HG02588 (cell line): ENCODE measurements around the gene PTPRT.

Source experiments
- ATAC-seq: cut with Tn5 transposase; IDR thresholded peaks from one replicate; pipeline ENCODE4 v1.9.1; 2021; ENCODE audit warnings: mild to moderate bottlenecking, moderate library complexity; ENCODE audit not compliant: unreplicated experiment

The PTPRT gene

GRCh38 chr20:42093542-42094440 is 1095.9 kb downstream of the PTPRT start:
- ATAC-seq: no peak

DNA sequence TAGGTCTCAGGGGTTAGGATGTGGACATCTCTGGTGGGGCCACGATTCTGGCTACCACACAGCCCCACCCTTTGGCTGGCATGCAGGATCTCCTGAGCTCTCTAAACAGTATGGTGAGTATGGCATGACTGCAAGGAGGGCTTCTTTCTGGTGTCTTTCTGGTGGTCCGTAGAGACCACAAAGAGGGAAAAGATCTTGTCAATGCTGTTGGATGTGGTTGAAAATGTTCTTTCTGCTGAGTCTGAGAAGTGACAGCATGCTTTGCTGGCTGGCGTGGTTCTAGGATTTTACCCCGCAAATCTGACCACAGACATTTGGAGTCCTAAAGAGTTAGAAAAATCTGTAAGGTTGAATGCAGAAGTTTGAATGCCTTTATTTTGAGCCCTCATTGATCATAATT is 1096.7 kb downstream of the PTPRT start:
- no peak for ATAC-seq

- ATAC-seq: no peak
Observed at GRCh38 chr20:42085366-42085765, 1104.3 kb downstream of the PTPRT start.

GRCh38 chr20:42083280-42083679 is 1106.4 kb downstream of the PTPRT start:
- ATAC-seq: no peak

- no peak for ATAC-seq
Observed at GRCh38 chr20:42082611-42083010, 1107.1 kb downstream of the PTPRT start.

GRCh38 chr20:42080956-42081355 is 1108.8 kb downstream of the PTPRT start:
- no peak for ATAC-seq

DNA sequence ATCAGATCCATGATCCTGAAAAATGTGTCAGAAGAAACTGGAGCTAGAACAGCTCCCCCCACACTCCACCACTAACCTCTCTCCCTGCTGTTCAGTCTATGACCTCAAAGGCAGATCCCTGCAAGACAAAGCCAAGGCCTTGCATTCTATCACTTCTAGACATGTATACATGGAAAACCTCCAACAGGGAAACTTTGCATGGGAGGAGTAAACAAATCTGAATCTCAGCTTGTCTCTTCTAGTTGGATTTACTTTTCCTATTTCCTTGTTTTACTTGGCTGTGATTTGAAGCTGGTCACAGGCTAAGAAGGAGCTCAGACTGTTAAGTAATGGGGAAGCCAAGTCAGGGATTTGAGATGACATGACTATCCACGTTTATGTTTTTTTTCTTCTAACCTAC is 1114.8 kb downstream of the PTPRT start:
- no peak for ATAC-seq

GRCh38 chr20:42067596-42067995 is 1122.1 kb downstream of the PTPRT start:
- ATAC-seq: no peak

GRCh38 chr20:42067174-42067573 is 1122.5 kb downstream of the PTPRT start:
- no peak for ATAC-seq

GRCh38 chr20:42063141-42063540 is 1126.6 kb downstream of the PTPRT start:
- ATAC-seq: no peak

GRCh38 chr20:42053350-42053749 is 1136.4 kb downstream of the PTPRT start:
- ATAC-seq: no peak

GRCh38 chr20:42051921-42052320 is 1137.8 kb downstream of the PTPRT start:
- no peak for ATAC-seq

DNA sequence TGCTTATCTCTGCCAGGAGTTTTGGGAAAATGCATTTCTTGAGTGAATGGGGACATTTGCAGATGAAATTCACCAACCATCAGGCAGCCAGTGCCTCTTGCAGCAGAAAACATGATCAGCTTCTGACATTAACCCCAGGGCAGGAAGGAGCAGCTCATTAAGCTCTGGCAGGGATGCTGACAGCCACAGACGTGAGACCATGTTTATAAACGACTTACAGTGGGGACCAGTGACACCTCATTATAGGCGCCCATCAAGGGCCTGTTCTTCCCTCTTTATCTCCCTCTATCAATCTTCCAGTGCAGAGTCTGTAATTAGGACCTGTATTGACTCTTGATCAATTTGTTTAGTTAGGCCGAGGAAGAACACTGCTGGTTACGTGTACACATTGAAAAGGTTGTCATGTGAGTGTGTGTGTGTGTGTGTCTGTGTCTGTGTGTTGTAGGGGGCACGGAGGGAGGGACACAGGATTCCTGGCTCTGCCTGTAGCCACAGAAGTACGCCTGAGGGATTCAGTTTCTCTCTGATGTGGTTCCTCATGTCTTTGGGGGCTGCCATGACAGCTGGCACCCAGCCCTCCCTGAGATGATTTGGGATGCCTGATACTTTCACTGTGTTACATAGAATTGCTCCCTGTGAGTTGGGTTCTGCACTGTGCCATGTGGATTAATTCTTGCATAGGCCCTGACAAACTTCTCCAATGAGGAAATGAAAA is 1143.2 kb downstream of the PTPRT start:
- no peak for ATAC-seq

DNA sequence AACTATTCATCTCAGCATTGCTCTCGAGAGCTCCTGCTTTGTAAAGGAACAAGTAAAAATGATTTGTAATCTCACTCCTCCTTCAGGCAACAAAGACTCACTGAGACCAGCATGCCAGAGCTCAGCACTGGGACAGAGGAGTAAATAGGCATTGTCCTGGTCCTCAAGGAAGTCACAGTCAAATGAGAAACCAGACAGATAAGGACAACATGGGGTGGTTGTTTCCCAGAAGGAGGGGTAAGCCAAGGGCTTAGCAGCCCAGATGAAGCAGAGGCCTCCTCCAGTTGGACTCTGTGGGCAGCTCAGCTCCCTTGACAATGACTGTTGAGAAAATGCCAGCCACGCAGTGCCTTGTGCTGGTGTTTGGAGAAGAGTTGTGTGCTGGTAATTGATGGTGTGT is 1145.8 kb downstream of the PTPRT start:
- ATAC-seq: no peak

- ATAC-seq: no peak
Observed at GRCh38 chr20:42041000-42041565, 1148.6 kb downstream of the PTPRT start.

- no peak for ATAC-seq
Observed at GRCh38 chr20:42027746-42028268, 1161.9 kb downstream of the PTPRT start.

DNA sequence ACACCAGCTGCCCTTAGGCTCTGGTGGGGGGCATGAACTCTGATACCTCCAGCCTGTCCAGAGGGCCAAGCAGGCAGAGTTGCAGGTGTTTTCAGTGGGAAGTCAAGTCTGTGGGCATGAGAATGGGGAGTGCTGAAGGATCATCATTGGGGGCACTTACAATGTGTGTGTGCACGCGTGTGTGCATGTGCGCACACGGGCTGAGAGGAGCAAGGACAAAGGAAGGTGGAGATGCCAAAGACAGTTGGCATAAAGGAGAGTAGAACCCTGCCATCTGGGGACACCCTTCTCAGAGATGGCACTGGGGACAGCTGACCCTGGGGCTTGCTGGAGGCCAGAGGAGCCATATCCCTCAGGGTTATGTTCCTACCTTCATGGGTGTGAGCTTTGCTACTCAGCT is 1163.1 kb downstream of the PTPRT start:
- no peak for ATAC-seq

DNA sequence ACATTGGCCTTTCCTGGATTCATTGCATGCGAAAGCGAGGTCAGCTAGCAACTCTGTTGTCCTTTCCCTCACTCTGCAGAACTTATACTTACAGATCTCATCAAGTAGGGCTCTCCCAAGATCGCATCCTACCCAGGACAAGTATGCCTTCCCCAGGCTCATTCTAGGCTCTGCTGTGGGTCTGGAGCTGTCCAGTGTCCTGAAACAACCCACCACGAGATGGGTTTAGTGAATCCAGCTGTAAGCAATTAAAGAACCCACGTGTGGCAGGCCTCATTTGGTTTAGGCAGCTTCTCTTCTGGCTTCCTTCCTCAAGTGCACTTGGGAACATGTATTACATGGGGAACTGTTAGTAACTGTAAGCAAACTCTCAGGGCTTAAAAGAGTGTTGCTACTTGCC is 1165.1 kb downstream of the PTPRT start:
- ATAC-seq: no peak
